ENCODE data around the gene EZR.

EZR gene

GRCh38 chr6:158853880-158854213 is 34.7 kb upstream of the EZR start:
- H3K9me3 ChIP-seq (ENCODE audit: control insufficient read depth, low read length): no peaks in the 10 kb centered on the region
- 20 to 22% methylated on average over 6 of the region's 6 CpGs for WGBS, 2 experiments
- no peak overlapping the region for H3K27ac ChIP-seq (ENCODE audit: insufficient read depth, low read depth, low read length, poor library complexity, severe bottlenecking)
- H3K27me3 ChIP-seq (ENCODE audit: control insufficient read depth, insufficient read depth, low read length, poor library complexity, severe bottlenecking): peaks cover 8% of the 10 kb centered on the region
- H3K36me3 ChIP-seq (ENCODE audit: control insufficient read depth, insufficient read depth, low read length): no peaks in the 10 kb centered on the region
- H3K4me3 ChIP-seq (ENCODE audit: insufficient read depth, low read depth, low read length): no peak overlapping the region
- peaks cover 11% of the 10 kb centered on the region for H3K4me1 ChIP-seq (ENCODE audit: control insufficient read depth, insufficient read depth, low read length)

- no peaks in the 10 kb centered on the region for H3K36me3 ChIP-seq (ENCODE audit: control insufficient read depth, insufficient read depth, low read length)
- H3K4me1 ChIP-seq (ENCODE audit: control insufficient read depth, insufficient read depth, low read length): peaks cover 11% of the 10 kb centered on the region
- 15 to 16% methylated on average over 13 of the region's 13 CpGs for WGBS, 2 experiments
- no peak overlapping the region for H3K27ac ChIP-seq (ENCODE audit: insufficient read depth, low read depth, low read length, poor library complexity, severe bottlenecking)
- no peak overlapping the region for H3K4me3 ChIP-seq (ENCODE audit: insufficient read depth, low read depth, low read length)
- H3K9me3 ChIP-seq (ENCODE audit: control insufficient read depth, low read length): no peaks in the 10 kb centered on the region
- peaks cover 8% of the 10 kb centered on the region for H3K27me3 ChIP-seq (ENCODE audit: control insufficient read depth, insufficient read depth, low read length, poor library complexity, severe bottlenecking)
Measured at GRCh38 chr6:158853072-158853879, 34.1 kb upstream of the EZR start.

- Histone ChIP-seq H3K4me3 (ENCODE audit: insufficient read depth, low read depth, low read length) (no peak overlapping the region), H3K4me1 (ENCODE audit: control insufficient read depth, insufficient read depth, low read length) (peaks cover 11% of the 10 kb centered on the region), H3K9me3 (ENCODE audit: control insufficient read depth, low read length) (no peaks in the 10 kb centered on the region), H3K27me3 (ENCODE audit: control insufficient read depth, insufficient read depth, low read length, poor library complexity, severe bottlenecking) (peaks cover 8% of the 10 kb centered on the region), H3K36me3 (ENCODE audit: control insufficient read depth, insufficient read depth, low read length) (no peaks in the 10 kb centered on the region), H3K27ac (ENCODE audit: insufficient read depth, low read depth, low read length, poor library complexity, severe bottlenecking) (no peak overlapping the region)
- 88 to 89% methylated on average over 11 of the region's 11 CpGs for WGBS, 2 experiments
Measured at GRCh38 chr6:158852312-158853071, 33.3 kb upstream of the EZR start.

- no peak overlapping the region for H3K4me3 ChIP-seq (ENCODE audit: insufficient read depth, low read depth, low read length)
- H3K27me3 ChIP-seq (ENCODE audit: control insufficient read depth, insufficient read depth, low read length, poor library complexity, severe bottlenecking): peaks cover 8% of the 10 kb centered on the region
- no peaks in the 10 kb centered on the region for H3K36me3 ChIP-seq (ENCODE audit: control insufficient read depth, insufficient read depth, low read length)
- no peak overlapping the region for H3K27ac ChIP-seq (ENCODE audit: insufficient read depth, low read depth, low read length, poor library complexity, severe bottlenecking)
- peaks cover 11% of the 10 kb centered on the region for H3K4me1 ChIP-seq (ENCODE audit: control insufficient read depth, insufficient read depth, low read length)
- H3K9me3 ChIP-seq (ENCODE audit: control insufficient read depth, low read length): no peaks in the 10 kb centered on the region
Measured at GRCh38 chr6:158850807-158851115, 31.6 kb upstream of the EZR start.

GRCh38 chr6:158849899-158850806 is 31.0 kb upstream of the EZR start:
- Histone ChIP-seq H3K27me3 (ENCODE audit: control insufficient read depth, insufficient read depth, low read length, poor library complexity, severe bottlenecking) (peaks cover 8% of the 10 kb centered on the region), H3K27ac (ENCODE audit: insufficient read depth, low read depth, low read length, poor library complexity, severe bottlenecking) (no peak overlapping the region), H3K4me3 (ENCODE audit: insufficient read depth, low read depth, low read length) (no peak overlapping the region), H3K9me3 (ENCODE audit: control insufficient read depth, low read length) (no peaks in the 10 kb centered on the region), H3K4me1 (ENCODE audit: control insufficient read depth, insufficient read depth, low read length) (peaks cover 11% of the 10 kb centered on the region), H3K36me3 (ENCODE audit: control insufficient read depth, insufficient read depth, low read length) (no peaks in the 10 kb centered on the region)
- WGBS, 2 experiments: 80 to 82% methylated on average over 9 of the region's 9 CpGs

GRCh38 chr6:158848490-158848895 is 29.3 kb upstream of the EZR start:
- peaks cover 9% of the 10 kb centered on the region for H3K4me1 ChIP-seq (ENCODE audit: control insufficient read depth, insufficient read depth, low read length)
- no peaks in the 10 kb centered on the region for H3K27me3 ChIP-seq (ENCODE audit: control insufficient read depth, insufficient read depth, low read length, poor library complexity, severe bottlenecking)
- H3K4me3 ChIP-seq (ENCODE audit: insufficient read depth, low read depth, low read length): no peak overlapping the region
- no peak overlapping the region for H3K27ac ChIP-seq (ENCODE audit: insufficient read depth, low read depth, low read length, poor library complexity, severe bottlenecking)
- 94 to 98% methylated on average over 7 of the region's 7 CpGs for WGBS, 2 experiments
- H3K9me3 ChIP-seq (ENCODE audit: control insufficient read depth, low read length): no peaks in the 10 kb centered on the region
- no peaks in the 10 kb centered on the region for H3K36me3 ChIP-seq (ENCODE audit: control insufficient read depth, insufficient read depth, low read length)

GRCh38 chr6:158847786-158848185 is 28.6 kb upstream of the EZR start:
- WGBS, 2 experiments: 96% methylated on average over 3 to 4 of the region's 4 CpGs

GRCh38 chr6:158847012-158847529 is 27.9 kb upstream of the EZR start:
- no peaks in the 10 kb centered on the region for H3K36me3 ChIP-seq (ENCODE audit: control insufficient read depth, insufficient read depth, low read length)
- H3K27ac ChIP-seq (ENCODE audit: insufficient read depth, low read depth, low read length, poor library complexity, severe bottlenecking): no peak overlapping the region
- 92 to 93% methylated on average over 11 of the region's 11 CpGs for WGBS, 2 experiments
- H3K4me1 ChIP-seq (ENCODE audit: control insufficient read depth, insufficient read depth, low read length): peaks cover 4% of the 10 kb centered on the region
- H3K9me3 ChIP-seq (ENCODE audit: control insufficient read depth, low read length): no peaks in the 10 kb centered on the region
- no peaks in the 10 kb centered on the region for H3K27me3 ChIP-seq (ENCODE audit: control insufficient read depth, insufficient read depth, low read length, poor library complexity, severe bottlenecking)
- H3K4me3 ChIP-seq (ENCODE audit: insufficient read depth, low read depth, low read length): no peak overlapping the region

More at GRCh38 chr6:158847786-158848185, 28.6 kb upstream of the EZR start:
- no peaks in the 10 kb centered on the region for H3K36me3 ChIP-seq (ENCODE audit: control insufficient read depth, insufficient read depth, low read length)
- no peak overlapping the region for H3K27ac ChIP-seq (ENCODE audit: insufficient read depth, low read depth, low read length, poor library complexity, severe bottlenecking)
- H3K9me3 ChIP-seq (ENCODE audit: control insufficient read depth, low read length): no peaks in the 10 kb centered on the region
- H3K4me3 ChIP-seq (ENCODE audit: insufficient read depth, low read depth, low read length): no peak overlapping the region
- no peaks in the 10 kb centered on the region for H3K27me3 ChIP-seq (ENCODE audit: control insufficient read depth, insufficient read depth, low read length, poor library complexity, severe bottlenecking)
- peaks cover 4% of the 10 kb centered on the region for H3K4me1 ChIP-seq (ENCODE audit: control insufficient read depth, insufficient read depth, low read length)

- WGBS, 2 experiments: 93 to 94% methylated on average over 10 of the region's 10 CpGs
- Histone ChIP-seq H3K27me3 (ENCODE audit: control insufficient read depth, insufficient read depth, low read length, poor library complexity, severe bottlenecking) (no peaks in the 10 kb centered on the region), H3K4me1 (ENCODE audit: control insufficient read depth, insufficient read depth, low read length) (no peaks in the 10 kb centered on the region), H3K9me3 (ENCODE audit: control insufficient read depth, low read length) (no peaks in the 10 kb centered on the region), H3K4me3 (ENCODE audit: insufficient read depth, low read depth, low read length) (no peak overlapping the region), H3K36me3 (ENCODE audit: control insufficient read depth, insufficient read depth, low read length) (no peaks in the 10 kb centered on the region), H3K27ac (ENCODE audit: insufficient read depth, low read depth, low read length, poor library complexity, severe bottlenecking) (no peak overlapping the region)
Measured at GRCh38 chr6:158843751-158844683, 24.8 kb upstream of the EZR start.

Data from ectodermal cell (in vitro differentiated cells).